ENCODE results near the gene HECA. TPM values are rescaled to one million over a fixed set of nuclear protein-coding genes. Genes with fewer than 3 reads are reported as not detected.

Gene HECA
- total and polyA plus RNA-seq, 2 of the 8 experiments (the other 6 are each of a cell fraction or from before 2014, with no cell fraction given) = 2.4 to 9.2 TPM

DNA sequence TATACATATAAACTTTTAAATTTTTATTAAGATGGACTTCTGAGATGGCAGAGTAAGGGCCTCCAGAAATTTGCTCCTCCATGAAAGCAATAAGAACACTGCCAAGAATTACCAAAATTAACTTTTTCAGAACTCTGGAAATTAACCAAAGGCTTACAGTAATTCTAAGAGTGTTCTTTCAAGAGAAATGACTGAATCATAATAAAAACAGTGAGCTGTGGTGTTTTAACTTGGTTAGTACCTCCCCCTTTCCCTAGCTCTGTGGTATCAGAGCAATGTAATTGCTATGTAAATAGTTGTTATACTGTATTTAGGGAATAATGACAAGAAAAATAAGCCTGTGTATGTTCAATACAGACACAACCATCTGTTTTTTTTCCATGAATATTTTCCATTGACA lies 19.0 kb downstream of the HECA start (continued):
- TF ChIP-seq, protein P1, sequence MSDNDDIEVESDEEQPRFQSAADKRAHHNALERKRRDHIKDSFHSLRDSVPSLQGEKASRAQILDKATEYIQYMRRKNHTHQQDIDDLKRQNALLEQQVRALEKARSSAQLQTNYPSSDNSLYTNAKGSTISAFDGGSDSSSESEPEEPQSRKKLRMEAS (IDR thresholded peaks at IDR 0.05) = no peak
- TF ChIP-seq POLR2A (IDR thresholded peaks at IDR 0.05; ENCODE audit: control extremely low read depth in 1 of 2, low read depth in 2 of 2, low read length in 2 of 2) (no peak), ZNF274 (IDR thresholded peaks at IDR 0.05; ENCODE audit: borderline replicate concordance, extremely low read depth, low read length) (no peak)
- TF ChIP-seq, protein P2, sequence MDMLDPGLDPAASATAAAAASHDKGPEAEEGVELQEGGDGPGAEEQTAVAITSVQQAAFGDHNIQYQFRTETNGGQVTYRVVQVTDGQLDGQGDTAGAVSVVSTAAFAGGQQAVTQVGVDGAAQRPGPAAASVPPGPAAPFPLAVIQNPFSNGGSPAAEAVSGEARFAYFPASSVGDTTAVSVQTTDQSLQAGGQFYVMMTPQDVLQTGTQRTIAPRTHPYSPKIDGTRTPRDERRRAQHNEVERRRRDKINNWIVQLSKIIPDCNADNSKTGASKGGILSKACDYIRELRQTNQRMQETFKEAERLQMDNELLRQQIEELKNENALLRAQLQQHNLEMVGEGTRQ (IDR thresholded peaks at IDR 0.05; ENCODE audit: low read length) = no peak
